ENCODE measurements around the gene DTYMK.

GRCh38 chr2:241724975-241725870 is 38.6 kb upstream of the DTYMK start:
- TF ChIP-seq TBL1XR1 (IDR thresholded peaks at IDR 0.05; ENCODE audit: low read depth, low read length) (no peak), CHD4 (IDR thresholded peaks at IDR 0.05) (no peak), CTCF (IDR thresholded peaks at IDR 0.05 in 2 of 3, conservative IDR thresholded peaks at IDR 0.05 in 1 of 3; ENCODE audit: control insufficient read depth in 2 of 3, extremely low read depth in 1 of 3, insufficient read depth in 1 of 3, low read depth in 3 of 3, low read length in 3 of 3) (no peak), MLLT1 (IDR thresholded peaks at IDR 0.05) (no peak), SMARCA5 (IDR thresholded peaks at IDR 0.05) (no peak), BHLHE40 (IDR thresholded peaks at IDR 0.05; ENCODE audit: borderline replicate concordance in 1 of 2, low read depth in 2 of 2, low read length in 1 of 2) (no peak), ZNF274 (IDR thresholded peaks at IDR 0.05; ENCODE audit: insufficient read depth, insufficient read length) (no peak), POLR2AphosphoS2 (IDR thresholded peaks at IDR 0.05; ENCODE audit: low read depth, low read length) (no peak), JUND (IDR thresholded peaks at IDR 0.05; ENCODE audit: low read depth, low read length) (no peak), ETV6 (conservative IDR thresholded peaks at IDR 0.05 in 1 of 2, IDR thresholded peaks at IDR 0.05 in 1 of 2; ENCODE audit: borderline replicate concordance in 1 of 2, low read depth in 1 of 2) (no peak), MAX (IDR thresholded peaks at IDR 0.05; ENCODE audit: low read depth, low read length) (no peak), NR2F1 (conservative IDR thresholded peaks at IDR 0.05) (no peak), RAD21 (IDR thresholded peaks at IDR 0.05; ENCODE audit: insufficient read depth, low read depth, low read length) (no peak), SUZ12 (IDR thresholded peaks at IDR 0.05; ENCODE audit: unreplicated experiment) (no peak)

All from GM12878 (cell line).